ENCODE results near the gene SLMAP. TPM values are rescaled to one million over a fixed set of nuclear protein-coding genes. Genes with fewer than 3 reads are reported as not detected.

The SLMAP gene
- total RNA-seq, 1 donor from 2014 or later, result 116 TPM

DNA sequence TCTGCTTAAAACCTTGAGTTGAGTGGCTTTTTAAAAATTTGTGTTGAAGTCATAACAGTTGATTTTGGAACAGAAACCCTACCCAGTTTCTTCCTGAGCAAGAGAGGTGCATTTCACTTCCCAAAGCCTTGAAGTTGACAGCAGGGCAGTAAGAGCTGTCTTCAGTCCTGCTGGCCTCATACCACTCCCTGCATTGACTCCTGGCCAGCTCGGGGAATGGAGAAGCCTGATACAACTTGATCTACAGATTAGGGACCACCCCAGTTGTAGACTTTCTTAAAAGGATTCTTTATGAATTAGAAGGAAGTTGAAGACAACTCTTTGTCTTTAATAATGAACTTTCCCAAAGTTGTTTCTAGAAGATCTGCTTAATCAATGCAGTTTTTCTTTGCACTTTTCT lies 161.5 kb downstream of the SLMAP start:
- TF ChIP-seq, protein P1, sequence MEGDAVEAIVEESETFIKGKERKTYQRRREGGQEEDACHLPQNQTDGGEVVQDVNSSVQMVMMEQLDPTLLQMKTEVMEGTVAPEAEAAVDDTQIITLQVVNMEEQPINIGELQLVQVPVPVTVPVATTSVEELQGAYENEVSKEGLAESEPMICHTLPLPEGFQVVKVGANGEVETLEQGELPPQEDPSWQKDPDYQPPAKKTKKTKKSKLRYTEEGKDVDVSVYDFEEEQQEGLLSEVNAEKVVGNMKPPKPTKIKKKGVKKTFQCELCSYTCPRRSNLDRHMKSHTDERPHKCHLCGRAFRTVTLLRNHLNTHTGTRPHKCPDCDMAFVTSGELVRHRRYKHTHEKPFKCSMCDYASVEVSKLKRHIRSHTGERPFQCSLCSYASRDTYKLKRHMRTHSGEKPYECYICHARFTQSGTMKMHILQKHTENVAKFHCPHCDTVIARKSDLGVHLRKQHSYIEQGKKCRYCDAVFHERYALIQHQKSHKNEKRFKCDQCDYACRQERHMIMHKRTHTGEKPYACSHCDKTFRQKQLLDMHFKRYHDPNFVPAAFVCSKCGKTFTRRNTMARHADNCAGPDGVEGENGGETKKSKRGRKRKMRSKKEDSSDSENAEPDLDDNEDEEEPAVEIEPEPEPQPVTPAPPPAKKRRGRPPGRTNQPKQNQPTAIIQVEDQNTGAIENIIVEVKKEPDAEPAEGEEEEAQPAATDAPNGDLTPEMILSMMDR (IDR thresholded peaks at IDR 0.05), result no peak
- Mint-ChIP-seq H3K4me3 (ENCODE audit: unreplicated experiment) (no peak overlapping the region), H3K36me3 (ENCODE audit: low read depth) (peaks cover 37% of the 10 kb centered on the region)

GRCh38 chr3:57918123-57918837 lies 162.2 kb downstream of the SLMAP start:
- no peak for DNase-seq (ENCODE audit: low spot score)
- Mint-ChIP-seq H3K27ac (ENCODE audit: unreplicated experiment) (no peak overlapping the region), H3K4me3 (ENCODE audit: unreplicated experiment) (no peak overlapping the region), H3K4me1 (ENCODE audit: low read depth) (peaks cover 29% of the 10 kb centered on the region), H3K27me3 (ENCODE audit: low read depth) (no peaks in the 10 kb centered on the region), H3K9me3 (ENCODE audit: low read depth) (no peaks in the 10 kb centered on the region), H3K36me3 (ENCODE audit: low read depth) (peaks cover 40% of the 10 kb centered on the region)
- TF ChIP-seq, protein P1 (IDR thresholded peaks at IDR 0.05), result no peak

More for the DNA sequence above, 161.5 kb downstream of the SLMAP start:
- Mint-ChIP-seq H3K4me1 (ENCODE audit: low read depth) (peaks cover 27% of the 10 kb centered on the region), H3K27ac (ENCODE audit: unreplicated experiment) (peak overlapping the region; percentile 23), H3K9me3 (ENCODE audit: low read depth) (no peaks in the 10 kb centered on the region), H3K27me3 (ENCODE audit: low read depth) (no peaks in the 10 kb centered on the region)
- DNase-seq (ENCODE audit: low spot score), result no peak

DNA sequence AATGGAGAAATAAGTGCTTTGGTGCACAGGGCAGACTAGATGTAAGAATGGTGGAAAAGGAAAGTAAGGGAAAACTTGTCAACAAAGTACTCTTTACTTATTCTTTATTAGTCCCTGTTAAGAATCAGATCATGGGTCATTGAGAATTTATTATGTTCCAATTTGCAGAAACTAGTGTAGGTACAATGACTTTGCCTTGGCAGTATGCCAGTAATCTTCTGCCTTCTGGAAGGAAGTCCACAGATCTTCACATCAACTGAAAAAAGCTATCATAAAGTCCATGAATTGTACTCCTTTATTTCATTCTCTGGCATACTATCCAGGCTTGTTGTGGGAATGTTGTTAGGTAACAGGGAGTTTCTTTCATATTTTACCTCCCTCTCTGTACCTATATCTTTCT lies 163.9 kb downstream of the SLMAP start:
- no peaks in the 10 kb centered on the region for H3K27me3 Mint-ChIP-seq (ENCODE audit: low read depth)
- H3K4me3 Mint-ChIP-seq (ENCODE audit: unreplicated experiment), result no peak overlapping the region
- TF ChIP-seq, protein P1 (IDR thresholded peaks at IDR 0.05), result no peak
- H3K27ac Mint-ChIP-seq (ENCODE audit: unreplicated experiment), result no peak overlapping the region
- no peaks in the 10 kb centered on the region for H3K9me3 Mint-ChIP-seq (ENCODE audit: low read depth)
- H3K36me3 Mint-ChIP-seq (ENCODE audit: low read depth), result peaks cover 45% of the 10 kb centered on the region
- peaks cover 31% of the 10 kb centered on the region for H3K4me1 Mint-ChIP-seq (ENCODE audit: low read depth)
- no peak for DNase-seq (ENCODE audit: low spot score)

DNA sequence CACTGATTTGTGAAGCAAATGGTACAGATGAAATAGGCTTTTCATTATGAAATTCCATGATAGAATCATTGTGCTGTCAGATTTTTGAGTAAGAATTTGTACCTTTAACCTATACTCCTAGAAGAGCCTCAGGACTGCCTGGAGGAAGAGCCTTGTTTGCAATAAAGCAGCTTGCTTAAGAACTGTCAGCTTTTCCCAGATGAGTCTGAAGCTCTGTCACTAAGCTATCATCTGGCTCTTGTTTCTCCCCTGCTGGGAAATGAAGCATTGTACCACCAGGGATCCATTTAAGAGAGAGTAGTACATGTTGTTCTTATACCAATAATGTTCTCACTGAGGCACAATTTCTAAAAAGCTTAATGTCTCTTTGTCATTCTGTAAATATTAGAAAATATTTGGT lies 167.0 kb downstream of the SLMAP start:
- Mint-ChIP-seq H3K36me3 (ENCODE audit: low read depth) (peaks cover 29% of the 10 kb centered on the region), H3K4me3 (ENCODE audit: unreplicated experiment) (no peak overlapping the region), H3K27ac (ENCODE audit: unreplicated experiment) (peak overlapping the region; percentile 15), H3K4me1 (ENCODE audit: low read depth) (peaks cover 25% of the 10 kb centered on the region), H3K9me3 (ENCODE audit: low read depth) (no peaks in the 10 kb centered on the region), H3K27me3 (ENCODE audit: low read depth) (no peaks in the 10 kb centered on the region)
- TF ChIP-seq, protein P1 (IDR thresholded peaks at IDR 0.05), result no peak
- no peak for DNase-seq (ENCODE audit: low spot score)

GRCh38 chr3:57923752-57924151 lies 167.6 kb downstream of the SLMAP start:
- no peaks in the 10 kb centered on the region for H3K27me3 Mint-ChIP-seq (ENCODE audit: low read depth)

More at GRCh38 chr3:57923752-57924151, 167.6 kb downstream of the SLMAP start:
- Mint-ChIP-seq H3K4me1 (ENCODE audit: low read depth) (peaks cover 24% of the 10 kb centered on the region), H3K36me3 (ENCODE audit: low read depth) (peaks cover 30% of the 10 kb centered on the region), H3K9me3 (ENCODE audit: low read depth) (no peaks in the 10 kb centered on the region), H3K4me3 (ENCODE audit: unreplicated experiment) (no peak overlapping the region), H3K27ac (ENCODE audit: unreplicated experiment) (no peak overlapping the region)
- DNase-seq (ENCODE audit: low spot score), result no peak
- TF ChIP-seq, protein P1 (IDR thresholded peaks at IDR 0.05), result no peak

All from chondrocyte (in vitro differentiated cells).